ENCODE data around the gene DHX34.
A peak's percentile ranks its signal among the peaks of the same experiment; 100 is the strongest.

DHX34 gene

GRCh38 chr19:47417746-47418691, 68.9 kb downstream of the DHX34 start:
- no peak for DNase-seq (ENCODE audit: low spot score)

GRCh38 chr19:47418692-47419029, 69.5 kb downstream of the DHX34 start:
- no peak for DNase-seq (ENCODE audit: low spot score)

GRCh38 chr19:47419030-47419783, 70.1 kb downstream of the DHX34 start, which contains the start of gene MEIS3:
MEIS3 (minus strand) TSS chr19:47419527; CDS start chr19:47419081, 446 bp downstream.
- peak; percentile 60 for DNase-seq (ENCODE audit: low spot score)

- no peak for DNase-seq (ENCODE audit: low spot score)
Observed at GRCh38 chr19:47419789-47420188, 70.7 kb downstream of the DHX34 start.

- no peak for DNase-seq (ENCODE audit: low spot score)
Observed at GRCh38 chr19:47421244-47421786, 72.2 kb downstream of the DHX34 start.

- DNase-seq (ENCODE audit: low spot score): no peak
Observed at GRCh38 chr19:47421844-47422395, 72.8 kb downstream of the DHX34 start.

GRCh38 chr19:47422417-47423163, 73.5 kb downstream of the DHX34 start:
- DNase-seq (ENCODE audit: low spot score): no peak

GRCh38 chr19:47423203-47423882, 74.2 kb downstream of the DHX34 start:
- DNase-seq (ENCODE audit: low spot score): no peak

- peak; percentile 70 for DNase-seq (ENCODE audit: low spot score)
Observed at GRCh38 chr19:47427241-47428176, 78.4 kb downstream of the DHX34 start.

GRCh38 chr19:47428177-47428894, 79.2 kb downstream of the DHX34 start:
- DNase-seq (ENCODE audit: low spot score): peak; percentile 97

- no peak for DNase-seq (ENCODE audit: low spot score)
Observed at GRCh38 chr19:47429140-47429793, 80.2 kb downstream of the DHX34 start.

- DNase-seq (ENCODE audit: low spot score): peak; percentile 74
Observed at GRCh38 chr19:47430041-47430802, 81.1 kb downstream of the DHX34 start.

GRCh38 chr19:47432091-47432490, 83.0 kb downstream of the DHX34 start:
- no peak for DNase-seq (ENCODE audit: low spot score)
